ENCODE measurements around the gene TNFRSF12A. TPM values are rescaled to one million over a fixed set of nuclear protein-coding genes. Genes with fewer than 3 reads are reported as not detected.

The TNFRSF12A gene
- total and polyA plus RNA-seq, 2 of the 8 experiments (the other 6 are each of a cell fraction or from before 2014, with no cell fraction given), result 81.0 to 82.5 TPM

- ChIA-PET POLR2A (ENCODE audit: partially characterized antibody) (interaction anchor here (0.6 to 35.7 kb wide), 19 partner anchors 4 to 997 kb away, joined by 3 to 1808 read pairs (median 7); partner anchors contain the start of genes BICDL2, CLDN6, CLDN9 and HCFC1R1), CTCF (ENCODE audit: partially characterized antibody) (interaction anchor here (1.0 to 23.8 kb wide), 12 partner anchors 11 to 93 kb away, joined by 3 to 639 read pairs (median 8); partner anchors contain the start of genes CLDN9, PAQR4 and ZSCAN10)
- peak overlapping the region; percentile 94 for H2BK5ac ChIP-seq (ENCODE audit: low read depth, low read length)
- H3K9me3 ChIP-seq (ENCODE audit: insufficient read depth in 2 of 2, low read depth in 1 of 2, low read length in 1 of 2), result no peaks in the 10 kb centered on the region
- peak overlapping the region; percentile 88 for H4K5ac ChIP-seq (ENCODE audit: insufficient read length, low read depth, low read length)
- H2BK120ac ChIP-seq (replicated peaks; ENCODE audit: low read depth, low read length), result no peak overlapping the region
- peak overlapping the region; percentile 74 to 97 (median 94) for H3K4me3 ChIP-seq (ENCODE audit: extremely low read depth in 1 of 4, insufficient read depth in 2 of 4, low read depth in 3 of 4, low read length in 4 of 4)
- DNase-seq (ENCODE audit: low read depth in 1 of 2, low spot score in 2 of 2) (peak; percentile 78 to 94), FAIRE-seq (no peak)
- H2AK5ac ChIP-seq (ENCODE audit: low read depth, low read length), result no peak overlapping the region
- H3K79me2 ChIP-seq (ENCODE audit: control insufficient read depth in 1 of 2, insufficient read depth in 2 of 2, low read length in 2 of 2), result peaks cover 11 to 21% of the 10 kb centered on the region in 2 experiments
- H3K23ac ChIP-seq (ENCODE audit: insufficient read length), result no peak overlapping the region
- no peak overlapping the region for H2BK20ac ChIP-seq (ENCODE audit: low read length)
- H3K27me3 ChIP-seq (replicated peaks in 1 of 4; ENCODE audit: control insufficient read depth in 3 of 4, extremely low read depth in 1 of 4, insufficient read depth in 3 of 4, low read length in 3 of 4), result no peaks in the 10 kb centered on the region
- peak overlapping the region; percentile 43 for H3K56ac ChIP-seq (replicated peaks; ENCODE audit: insufficient read length, low read depth, low read length)
- peak overlapping the region; percentile 99 for H3K4ac ChIP-seq (replicated peaks; ENCODE audit: insufficient read length, low read depth, low read length)
- peak overlapping the region; percentile 50; the same call in 1 of the 2 replicates for H2BK12ac ChIP-seq (ENCODE audit: low read depth, low read length)
- peaks cover 9 to 21% of the 10 kb centered on the region in 2 experiments for H4K20me1 ChIP-seq (replicated peaks in 1 of 2; ENCODE audit: control insufficient read depth in 1 of 2, insufficient read depth in 2 of 2, low read length in 2 of 2)
- H3K36me3 ChIP-seq (ENCODE audit: control insufficient read depth in 2 of 4, insufficient read depth in 4 of 4, low read length in 3 of 4), result peaks cover 4 to 9% (median 6%) of the 10 kb centered on the region in 4 experiments; a peak in 6 of 8 replicates
- H3K4me2 ChIP-seq (ENCODE audit: insufficient read depth in 1 of 2, low read depth in 2 of 2, low read length in 2 of 2), result peak overlapping the region; percentile 83 to 88
- no peak overlapping the region for H2AFZ ChIP-seq (ENCODE audit: low read length)
- H2BK15ac ChIP-seq (ENCODE audit: low read length), result no peak overlapping the region
- H4K8ac ChIP-seq (ENCODE audit: extremely low read depth, insufficient read depth, low read length), result peak overlapping the region; percentile 80; the same call in 1 of the 2 replicates
- peaks cover 4 to 23% (median 21%) of the 10 kb centered on the region in 4 experiments for H3K4me1 ChIP-seq (replicated peaks in 1 of 4; ENCODE audit: control insufficient read depth in 3 of 4, insufficient read depth in 4 of 4, low read length in 3 of 4)
- peak overlapping the region; percentile 96 for H4K91ac ChIP-seq (replicated peaks; ENCODE audit: insufficient read length, low read length)
- H3K79me1 ChIP-seq (ENCODE audit: low read depth, low read length), result peaks cover 5% of the 10 kb centered on the region; the same call in 1 of the 2 replicates
- H3K14ac ChIP-seq (ENCODE audit: insufficient read length), result peak overlapping the region; percentile 37
- H3K27ac ChIP-seq (ENCODE audit: low read depth, low read length), result peak overlapping the region; percentile 83
- WGBS, 2 experiments (ENCODE audit: extremely low coverage in 1 of 2, insufficient coverage in 1 of 2, insufficient read length in 1 of 2, insufficient replicate concordance in 2 of 2, low coverage in 1 of 2, low lambda C conversion rate in 2 of 2, missing lambda C conversion rate in 1 of 2), result 1% methylated on average over 34 of the region's 57 CpGs; no CpG with 5 or more reads in 1 of the 2 experiments
- H3K23me2 ChIP-seq (ENCODE audit: low read depth, low read length), result peaks cover 26% of the 10 kb centered on the region
- peak overlapping the region; percentile 60 to 92 (median 89) for H3K9ac ChIP-seq (replicated peaks in 1 of 4; ENCODE audit: extremely low read depth in 1 of 4, low read depth in 3 of 4, low read length in 3 of 4)
- H3K18ac ChIP-seq (ENCODE audit: extremely low read depth, low read length), result peak overlapping the region; percentile 98
- TF ChIP-seq ATF2 (IDR thresholded peaks at IDR 0.05; ENCODE audit: low read length) (0 out of 2 replicates have a peak, but pooled peaks have one; percentile 56), CBX8 (IDR thresholded peaks at IDR 0.05; ENCODE audit: borderline replicate concordance, low read depth, low read length) (no peak), TEAD4 (IDR thresholded peaks at IDR 0.05; ENCODE audit: low read depth, low read length) (peak; percentile 4; the same call in 1 of the 2 replicates), ATF3 (IDR thresholded peaks at IDR 0.05; ENCODE audit: insufficient read depth, low read depth, low read length) (no peak), TAF7 (optimal IDR thresholded peaks at IDR 0.05; ENCODE audit: borderline replicate concordance, low read depth, low read length) (peak; percentile 47), SAP30 (IDR thresholded peaks at IDR 0.05; ENCODE audit: insufficient read depth, insufficient replicate concordance, low read length) (peak; percentile 52), SP4 (IDR thresholded peaks at IDR 0.05; ENCODE audit: low read length) (no peak; the same call in 1 of the 2 replicates), POU5F1 (IDR thresholded peaks at IDR 0.05; ENCODE audit: low read depth, low read length) (no peak)
These were observed 658 bp downstream of the TNFRSF12A start for GRCh38 chr16:3020604-3021448.
